Gastrocnemius medialis (tissue), 4 donors: ENCODE measurements around the gene ROBO1. TPM values are rescaled to one million over a fixed set of nuclear protein-coding genes. Genes with fewer than 3 reads are reported as not detected.

Experiments used
- ATAC-seq, 2 donors: fragments of 150-250 bp; one replicate each; pipeline ENCODE4 v1.9.1; 2016
- DNase-seq, 2 donors: peaks; one replicate each; pipeline ENCODE4 v3.0.0-alpha.2; 2019
- H3K27ac ChIP-seq, 4 donors: fragments of 200-600 bp; sonication (generic); 1 replicate in 1 of 4; 2 replicates in 3 of 4; pipeline ENCODE4 v1.5.1; 2016 to 2018; ENCODE audit warnings: mild to moderate bottlenecking in 2 of 4, moderate library complexity in 1 of 4
- H3K27me3 ChIP-seq, 3 donors: fragments of 200-600 bp; sonication (generic) in 2 of 3; 1 replicate in 1 of 3; 2 replicates in 2 of 3; pipeline versions ENCODE4 v1.5.1 to v1.6.0; 2016 to 2019; ENCODE audit warnings: mild to moderate bottlenecking in 1 of 3, moderate library complexity in 1 of 3
- H3K36me3 ChIP-seq, 2 donors: fragments of 200-600 bp; sonication (generic) in 1 of 2; one replicate each; pipeline ENCODE4 v1.5.1; 2017 to 2018
- H3K4me1 ChIP-seq, 2 donors: fragments of 200-600 bp; sonication (generic) in 1 of 2; one replicate each; pipeline ENCODE4 v1.5.1; 2016 to 2017; ENCODE audit warnings: mild to moderate bottlenecking in 2 of 2
- H3K4me3 ChIP-seq, 4 donors: fragments of 200-600 bp; sonication (generic) in 3 of 4; 1 replicate in 1 of 4; 2 replicates in 3 of 4; pipeline ENCODE4 v1.5.1; 2016 to 2019; ENCODE audit warnings: mild to moderate bottlenecking in 2 of 4
- H3K9me3 ChIP-seq, 3 donors: fragments of 200-600 bp; sonication (generic) in 2 of 3; 1 replicate in 1 of 3; 2 replicates in 2 of 3; pipeline ENCODE4 v1.5.1; 2016 to 2019
- POLR2A ChIP-seq, 2 donors: fragments of 450-650 bp; IDR thresholded peaks; one replicate each; pipeline ENCODE4 v1.6.1; 2017; ENCODE audit warnings: antibody characterized with exemption in 2 of 2, mild to moderate bottlenecking in 2 of 2, moderate library complexity in 2 of 2
- in situ Hi-C, 4 donors: fragments of 200-750 bp; cut with MboI; loops; one replicate each; pipeline versions ENCODE4 v1.15.0 to v1.8.0; 2017; ENCODE audit warnings: low sequenced_read_pairs in 4 of 4
- intact Hi-C: fragments of 100-400 bp; cut with DNase I; formaldehyde crosslinking; loops from one replicate; pipeline ENCODE4 v1.15.1; 2023; ENCODE audit warnings: low total_unique reads
- total RNA-seq, 4 donors: library from RNA; depleted of rRNA; stranded (reverse); fragments of >200 nt; gene quantifications; one replicate each; pipeline versions ENCODE4 v1.1.0 to v1.2.3, GENCODE V29; 2016
- TF ChIP-seq, protein P1 (sequence below), 5 experiments: fragments of 450-650 bp in 3 of 5; fragments of 200-600 bp in 2 of 5; sonication (generic) in 2 of 5; IDR thresholded peaks in 4 of 5; conservative IDR thresholded peaks in 1 of 5; 1 replicate in 4 of 5; 2 replicates in 1 of 5; pipeline ENCODE4 v1.5.1; 2016 to 2019; ENCODE audit warnings: antibody characterized with exemption in 5 of 5, mild to moderate bottlenecking in 3 of 5, moderate library complexity in 3 of 5

The ROBO1 gene
- total RNA-seq, 4 donors from 2014 or later = 4.2 to 16.0 (median 9.5) TPM

DNA sequence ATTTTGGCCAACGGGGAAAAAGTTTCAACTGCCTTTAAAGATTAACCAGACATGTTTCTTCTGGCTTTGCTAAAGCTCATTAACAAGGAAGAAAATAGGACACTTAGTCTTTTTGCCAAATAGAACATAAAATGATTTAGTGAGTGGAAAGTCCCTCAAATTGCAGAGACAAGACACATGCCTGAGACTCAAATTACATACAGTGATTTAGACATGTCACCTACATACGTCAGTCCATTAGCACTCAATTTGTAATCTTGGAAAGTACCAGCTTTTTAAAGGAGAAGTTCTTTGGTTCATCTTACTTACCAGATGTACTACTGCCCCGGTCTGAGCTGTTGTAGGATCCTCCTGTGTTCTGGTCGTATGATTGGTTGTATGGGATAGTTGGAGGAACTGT is 1134.2 kb downstream of the ROBO1 start:
- in situ Hi-C loops = loop anchor here in 1 of 4 donors (25.0 kb wide), 1 partner anchor 1596 kb away; the partner anchor contains the start of gene ROBO2
- no peak overlapping the region for H3K4me3 ChIP-seq
- no peaks in the 10 kb centered on the region for H3K4me1 ChIP-seq
- H3K9me3 ChIP-seq = no peaks in the 10 kb centered on the region
- no peak for DNase-seq
- TF ChIP-seq POLR2A (IDR thresholded peaks at IDR 0.05) = no peak
- TF ChIP-seq, protein P1, sequence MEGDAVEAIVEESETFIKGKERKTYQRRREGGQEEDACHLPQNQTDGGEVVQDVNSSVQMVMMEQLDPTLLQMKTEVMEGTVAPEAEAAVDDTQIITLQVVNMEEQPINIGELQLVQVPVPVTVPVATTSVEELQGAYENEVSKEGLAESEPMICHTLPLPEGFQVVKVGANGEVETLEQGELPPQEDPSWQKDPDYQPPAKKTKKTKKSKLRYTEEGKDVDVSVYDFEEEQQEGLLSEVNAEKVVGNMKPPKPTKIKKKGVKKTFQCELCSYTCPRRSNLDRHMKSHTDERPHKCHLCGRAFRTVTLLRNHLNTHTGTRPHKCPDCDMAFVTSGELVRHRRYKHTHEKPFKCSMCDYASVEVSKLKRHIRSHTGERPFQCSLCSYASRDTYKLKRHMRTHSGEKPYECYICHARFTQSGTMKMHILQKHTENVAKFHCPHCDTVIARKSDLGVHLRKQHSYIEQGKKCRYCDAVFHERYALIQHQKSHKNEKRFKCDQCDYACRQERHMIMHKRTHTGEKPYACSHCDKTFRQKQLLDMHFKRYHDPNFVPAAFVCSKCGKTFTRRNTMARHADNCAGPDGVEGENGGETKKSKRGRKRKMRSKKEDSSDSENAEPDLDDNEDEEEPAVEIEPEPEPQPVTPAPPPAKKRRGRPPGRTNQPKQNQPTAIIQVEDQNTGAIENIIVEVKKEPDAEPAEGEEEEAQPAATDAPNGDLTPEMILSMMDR (IDR thresholded peaks at IDR 0.05 in 4 of 5, conservative IDR thresholded peaks at IDR 0.05 in 1 of 5) = no peak
- H3K27ac ChIP-seq = no peak overlapping the region
- H3K27me3 ChIP-seq = no peaks in the 10 kb centered on the region
- no peaks in the 10 kb centered on the region for H3K36me3 ChIP-seq
- intact Hi-C loops = no loop called here
- no peak for ATAC-seq

DNA sequence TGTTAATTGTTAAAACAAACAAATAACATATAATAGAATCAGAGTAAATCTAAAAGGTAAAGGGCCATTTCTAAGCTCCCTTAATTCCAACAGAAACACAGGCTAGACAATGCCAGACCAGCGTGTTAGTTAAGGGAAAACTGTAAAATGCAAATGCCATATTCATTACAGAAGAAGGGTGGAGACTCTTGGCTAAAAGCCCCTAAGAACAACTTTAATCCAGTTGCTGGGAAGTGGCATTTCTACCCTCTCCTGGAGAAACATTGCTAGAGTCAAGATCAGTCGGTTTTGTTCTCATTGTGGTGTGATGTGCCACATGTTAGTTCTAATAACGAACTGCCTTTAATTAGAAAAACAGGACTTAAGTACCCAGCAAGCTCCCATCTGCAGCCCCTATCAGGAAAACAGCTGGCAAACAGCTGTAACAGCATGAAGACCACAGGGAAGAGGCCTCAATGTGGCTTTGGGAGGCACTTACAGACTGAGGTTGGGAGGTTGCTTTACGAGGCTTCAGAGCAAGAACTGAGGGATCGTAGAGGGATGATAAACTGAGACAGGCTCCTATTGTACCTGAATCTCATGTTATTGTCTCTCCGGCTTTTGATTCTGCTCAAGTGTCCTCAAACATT is 1134.8 kb downstream of the ROBO1 start:
- intact Hi-C loops = no loop called here
- in situ Hi-C loops = loop anchor here in 1 of 4 donors (25.0 kb wide), 1 partner anchor 1596 kb away; the partner anchor contains the start of gene ROBO2
- Histone ChIP-seq H3K4me1 (no peaks in the 10 kb centered on the region), H3K27ac (no peak overlapping the region), H3K36me3 (no peaks in the 10 kb centered on the region), H3K27me3 (no peaks in the 10 kb centered on the region), H3K4me3 (no peak overlapping the region), H3K9me3 (no peaks in the 10 kb centered on the region)
- DNase-seq = no peak
- no peak for ATAC-seq
- no peak for TF ChIP-seq POLR2A (IDR thresholded peaks at IDR 0.05)
- TF ChIP-seq, protein P1 (IDR thresholded peaks at IDR 0.05 in 4 of 5, conservative IDR thresholded peaks at IDR 0.05 in 1 of 5) = no peak

DNA sequence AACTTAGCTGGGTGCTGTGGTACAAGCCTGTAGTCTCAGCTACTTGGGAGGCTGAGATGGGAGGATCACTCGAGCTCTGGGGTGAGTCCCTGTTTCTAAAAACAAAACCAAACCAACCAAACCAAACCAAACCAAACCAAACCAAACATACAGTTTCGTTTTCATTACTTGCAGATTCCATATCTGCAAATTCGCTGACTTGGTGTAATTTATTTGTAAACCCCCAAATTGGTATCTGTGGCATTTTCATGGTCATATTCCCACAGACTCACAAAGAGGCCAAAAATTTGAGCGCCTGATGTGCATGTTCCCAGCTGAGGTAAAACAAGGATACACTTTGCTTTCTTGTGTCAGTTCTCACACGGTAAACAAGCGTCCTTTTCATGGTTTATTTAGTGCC is 1138.3 kb downstream of the ROBO1 start:
- Histone ChIP-seq H3K36me3 (no peaks in the 10 kb centered on the region), H3K27me3 (no peaks in the 10 kb centered on the region), H3K4me1 (no peaks in the 10 kb centered on the region), H3K27ac (no peak overlapping the region), H3K4me3 (no peak overlapping the region), H3K9me3 (no peaks in the 10 kb centered on the region)
- ATAC-seq (no peak), DNase-seq (no peak)
- no peak for TF ChIP-seq POLR2A (IDR thresholded peaks at IDR 0.05)
- TF ChIP-seq, protein P1 (IDR thresholded peaks at IDR 0.05 in 4 of 5, conservative IDR thresholded peaks at IDR 0.05 in 1 of 5) = no peak
- intact Hi-C loops (no loop called here), in situ Hi-C loops (loop anchor here in 1 of 4 donors (25.0 kb wide), 1 partner anchor 1592 kb away; the partner anchor contains the start of gene ROBO2)

DNA sequence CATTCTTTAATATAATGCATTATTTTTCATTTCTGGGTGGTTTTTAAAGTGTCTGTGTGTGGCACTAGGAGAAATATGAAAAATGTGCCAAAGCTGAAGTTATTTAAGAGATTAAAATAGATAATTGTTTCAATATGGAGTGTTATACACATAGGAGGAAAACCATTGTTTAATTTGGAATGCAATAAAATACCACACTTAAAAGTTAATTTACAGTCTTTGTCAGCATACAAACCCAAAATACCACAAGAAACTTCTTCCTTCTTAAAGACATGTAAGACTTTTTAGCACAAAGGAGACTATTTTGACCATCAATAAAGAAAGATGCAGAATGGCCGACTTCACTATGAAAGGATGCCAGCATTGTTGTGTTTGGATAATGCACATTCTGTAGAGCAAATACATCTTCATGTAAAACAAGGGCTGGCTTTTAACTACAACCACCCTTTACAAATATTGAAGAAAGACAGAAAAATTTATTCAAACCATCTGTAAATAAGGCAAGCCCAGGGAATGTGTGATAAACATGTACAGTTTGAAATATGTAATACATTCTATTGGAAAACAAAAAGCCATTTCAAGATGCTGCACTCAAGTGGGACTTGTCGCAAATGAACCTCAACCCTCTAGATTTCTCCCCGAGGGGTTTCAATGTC is 1146.6 kb downstream of the ROBO1 start:
- ATAC-seq (no peak), DNase-seq (no peak)
- H3K27ac ChIP-seq = no peak overlapping the region
- H3K27me3 ChIP-seq = no peaks in the 10 kb centered on the region
- H3K4me3 ChIP-seq = no peak overlapping the region
- in situ Hi-C loops (no loop called here), intact Hi-C loops (no loop called here)
- no peaks in the 10 kb centered on the region for H3K4me1 ChIP-seq
- H3K9me3 ChIP-seq = no peaks in the 10 kb centered on the region
- no peaks in the 10 kb centered on the region for H3K36me3 ChIP-seq
- TF ChIP-seq, protein P1 (IDR thresholded peaks at IDR 0.05 in 4 of 5, conservative IDR thresholded peaks at IDR 0.05 in 1 of 5) = no peak
- TF ChIP-seq POLR2A (IDR thresholded peaks at IDR 0.05) = no peak
